ENCODE measurements around the gene NOX3. TPM values are rescaled to one million over a fixed set of nuclear protein-coding genes. Genes with fewer than 3 reads are reported as not detected.
"Not testable (repeated sequence)": the region's sequence is repeated elsewhere in the genome, so short reads cannot be mapped to it uniquely, and the experiment has no call there.

The NOX3 gene
- total RNA-seq, 4 donors from 2014 or later, result not detected

DNA sequence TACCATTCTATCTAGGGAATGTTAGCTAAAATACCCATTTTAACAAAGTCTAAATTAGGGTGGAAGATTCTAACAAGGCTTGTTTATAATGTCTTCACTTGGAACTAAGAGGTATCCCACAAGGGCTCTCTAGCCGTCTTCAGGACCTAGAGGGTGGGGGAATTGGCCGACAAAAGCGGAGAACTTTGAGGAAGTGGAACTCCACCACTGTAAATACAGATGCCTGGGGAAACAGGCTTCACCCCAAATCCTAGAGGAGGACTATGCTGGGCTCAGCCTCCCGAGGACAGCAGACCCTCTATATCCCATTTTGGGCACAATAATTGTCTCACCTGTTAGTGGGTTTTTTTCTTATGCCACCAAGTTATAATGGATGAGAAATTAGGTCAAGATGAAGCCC is 83.4 kb downstream of the NOX3 start:
- Histone ChIP-seq H3K9me3 (no peaks in the 10 kb centered on the region), H3K4me3 (no peak overlapping the region), H3K27ac (no peak overlapping the region), H3K36me3 (no peaks in the 10 kb centered on the region), H3K4me1 (no peaks in the 10 kb centered on the region), H3K27me3 (no peaks in the 10 kb centered on the region)
- no peak for TF ChIP-seq POLR2A (IDR thresholded peaks at IDR 0.05)
- TF ChIP-seq, protein P1, sequence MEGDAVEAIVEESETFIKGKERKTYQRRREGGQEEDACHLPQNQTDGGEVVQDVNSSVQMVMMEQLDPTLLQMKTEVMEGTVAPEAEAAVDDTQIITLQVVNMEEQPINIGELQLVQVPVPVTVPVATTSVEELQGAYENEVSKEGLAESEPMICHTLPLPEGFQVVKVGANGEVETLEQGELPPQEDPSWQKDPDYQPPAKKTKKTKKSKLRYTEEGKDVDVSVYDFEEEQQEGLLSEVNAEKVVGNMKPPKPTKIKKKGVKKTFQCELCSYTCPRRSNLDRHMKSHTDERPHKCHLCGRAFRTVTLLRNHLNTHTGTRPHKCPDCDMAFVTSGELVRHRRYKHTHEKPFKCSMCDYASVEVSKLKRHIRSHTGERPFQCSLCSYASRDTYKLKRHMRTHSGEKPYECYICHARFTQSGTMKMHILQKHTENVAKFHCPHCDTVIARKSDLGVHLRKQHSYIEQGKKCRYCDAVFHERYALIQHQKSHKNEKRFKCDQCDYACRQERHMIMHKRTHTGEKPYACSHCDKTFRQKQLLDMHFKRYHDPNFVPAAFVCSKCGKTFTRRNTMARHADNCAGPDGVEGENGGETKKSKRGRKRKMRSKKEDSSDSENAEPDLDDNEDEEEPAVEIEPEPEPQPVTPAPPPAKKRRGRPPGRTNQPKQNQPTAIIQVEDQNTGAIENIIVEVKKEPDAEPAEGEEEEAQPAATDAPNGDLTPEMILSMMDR (IDR thresholded peaks at IDR 0.05), result no peak
- no peak for DNase-seq

DNA sequence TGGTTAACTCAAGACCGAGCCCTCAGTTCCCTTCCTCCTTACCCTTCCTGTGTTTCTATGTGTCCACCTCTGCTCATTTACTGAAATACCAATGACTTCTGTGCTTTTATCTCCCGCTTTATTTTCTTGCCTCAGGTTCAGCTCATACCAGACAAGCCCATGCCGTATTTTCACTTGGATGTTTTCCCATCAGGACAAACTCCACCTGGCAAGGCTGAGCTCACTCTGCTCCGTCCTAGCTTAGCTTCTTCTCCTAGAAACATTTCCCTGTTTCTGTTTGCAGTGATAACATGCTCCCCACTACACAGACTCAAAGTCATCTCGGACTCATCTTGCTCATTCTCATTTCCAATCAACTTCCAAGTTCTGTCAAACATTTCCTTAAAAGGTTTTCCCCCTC is 84.4 kb downstream of the NOX3 start:
- Histone ChIP-seq H3K4me1 (no peaks in the 10 kb centered on the region), H3K4me3 (no peak overlapping the region), H3K36me3 (no peaks in the 10 kb centered on the region), H3K9me3 (no peaks in the 10 kb centered on the region), H3K27ac (no peak overlapping the region), H3K27me3 (no peaks in the 10 kb centered on the region)
- TF ChIP-seq POLR2A (IDR thresholded peaks at IDR 0.05), result no peak
- TF ChIP-seq, protein P1 (IDR thresholded peaks at IDR 0.05), result no peak
- no peak for DNase-seq

DNA sequence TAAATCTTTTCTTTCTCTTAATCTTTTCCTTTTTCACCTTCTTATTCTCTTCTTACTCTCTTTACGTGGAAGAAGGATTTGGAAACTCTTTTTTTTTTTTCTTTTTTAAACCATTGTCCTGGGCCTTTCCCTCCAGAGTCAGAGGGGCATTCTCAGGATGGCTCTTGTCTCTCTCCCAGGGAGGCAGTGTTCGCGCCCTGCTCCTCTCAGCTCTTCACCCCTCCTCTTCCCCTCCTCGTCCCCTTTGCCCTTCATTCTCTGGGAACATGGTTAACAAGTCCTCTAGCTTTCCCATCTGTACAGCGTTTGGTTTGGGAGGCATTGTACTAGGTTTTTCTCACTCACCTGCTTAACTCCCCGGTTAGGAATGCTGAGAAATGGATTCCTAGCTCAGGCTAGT is 89.3 kb downstream of the NOX3 start:
- Histone ChIP-seq H3K4me3 (no peak overlapping the region), H3K36me3 (no peaks in the 10 kb centered on the region), H3K4me1 (no peaks in the 10 kb centered on the region), H3K27me3 (no peaks in the 10 kb centered on the region), H3K9me3 (no peaks in the 10 kb centered on the region), H3K27ac (no peak overlapping the region)
- TF ChIP-seq POLR2A (IDR thresholded peaks at IDR 0.05), result no peak
- TF ChIP-seq, protein P1 (IDR thresholded peaks at IDR 0.05), result no peak
- DNase-seq, result no peak

DNA sequence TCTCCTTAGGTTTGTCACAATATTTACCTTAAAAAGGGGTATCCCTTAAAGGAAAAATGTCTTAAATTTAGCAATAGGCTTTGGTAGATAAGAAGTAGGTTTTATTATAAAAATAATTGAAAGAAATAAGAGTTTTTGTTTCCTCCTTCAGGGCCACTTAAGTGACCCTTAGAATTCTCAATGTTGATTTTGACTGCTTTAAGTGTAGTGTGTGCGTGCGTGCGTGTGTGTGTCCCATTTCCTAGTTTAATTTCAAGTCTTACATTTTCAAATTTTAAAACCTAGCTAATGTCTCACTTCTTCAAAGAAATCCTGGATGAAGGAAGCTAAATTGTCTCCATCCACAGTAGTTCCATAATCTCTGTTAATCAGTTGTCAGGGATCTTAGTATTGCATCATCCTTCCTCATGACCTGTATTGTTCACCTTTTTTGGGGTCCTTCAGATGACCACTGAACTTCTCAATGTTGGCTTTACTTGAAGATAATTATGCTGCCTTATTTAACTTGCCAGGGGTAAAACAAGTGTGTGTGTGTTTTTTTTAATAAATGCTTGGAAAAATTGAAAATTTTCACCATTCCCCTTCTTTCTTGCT is 90.7 kb downstream of the NOX3 start:
- TF ChIP-seq, protein P1 (IDR thresholded peaks at IDR 0.05), result no peak
- no peak for TF ChIP-seq POLR2A (IDR thresholded peaks at IDR 0.05)
- no peak for DNase-seq
- H3K27me3 ChIP-seq, result no peaks in the 10 kb centered on the region
- H3K4me3 ChIP-seq, result no peak overlapping the region
- no peaks in the 10 kb centered on the region for H3K9me3 ChIP-seq
- H3K27ac ChIP-seq, result no peak overlapping the region
- H3K4me1 ChIP-seq, result no peaks in the 10 kb centered on the region
- H3K36me3 ChIP-seq, result no peaks in the 10 kb centered on the region

DNA sequence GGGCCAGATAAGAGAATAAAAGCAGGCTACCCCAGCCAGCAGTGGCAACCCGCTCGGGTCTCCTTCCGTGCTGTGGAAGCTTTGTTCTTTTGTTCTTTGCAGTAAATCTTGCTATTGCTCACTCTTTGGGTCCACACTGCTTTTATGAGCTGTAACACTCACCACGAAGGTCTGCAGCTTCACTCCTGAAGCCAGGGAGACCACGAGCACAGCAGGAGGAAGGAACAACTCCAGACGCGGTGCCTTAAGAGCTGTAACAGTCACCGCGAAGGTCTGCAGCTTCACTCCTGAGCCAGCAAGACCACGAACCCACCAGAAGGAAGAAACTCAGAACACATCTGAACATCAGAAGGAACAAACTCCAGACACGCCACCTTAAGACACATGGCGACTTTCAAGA is 91.6 kb downstream of the NOX3 start:
- H3K27ac ChIP-seq, H3K4me3 ChIP-seq, H3K27me3 ChIP-seq, H3K9me3 ChIP-seq, H3K36me3 ChIP-seq, H3K4me1 ChIP-seq, DNase-seq: not testable (repeated sequence)

DNA sequence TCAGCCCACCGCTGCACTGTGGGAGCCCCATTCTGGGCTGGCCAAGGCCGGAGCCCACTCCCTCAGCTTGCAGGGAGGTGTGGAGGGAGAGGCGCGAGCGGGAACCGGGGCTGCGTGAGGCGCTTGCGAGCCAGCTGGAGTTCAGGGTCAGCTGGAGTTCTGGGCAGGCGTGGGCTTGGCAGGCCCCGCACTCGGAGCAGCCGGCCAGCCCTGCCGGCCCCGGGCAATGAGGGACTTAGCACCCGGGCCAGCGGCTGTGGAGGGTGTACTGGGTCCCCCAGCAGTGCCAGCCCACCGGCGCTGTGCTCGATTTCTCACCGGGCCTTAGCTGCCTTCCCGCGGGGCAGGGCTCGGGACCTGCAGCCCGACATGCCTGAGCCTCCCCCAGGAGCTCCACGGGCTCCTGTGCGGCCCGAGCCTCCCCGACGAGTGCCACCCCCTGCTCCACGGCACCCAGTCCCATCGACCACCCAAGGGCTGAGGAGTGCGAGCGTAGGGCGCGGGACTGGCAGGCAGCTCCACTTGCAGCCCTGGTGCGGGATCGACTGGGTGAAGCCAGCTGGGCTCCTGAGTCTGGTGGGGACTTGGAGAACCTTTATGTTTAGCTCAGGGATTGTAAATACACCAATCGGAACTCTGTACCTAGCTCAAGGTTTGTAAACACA is 92.5 kb downstream of the NOX3 start:
- H3K4me1 ChIP-seq, H3K4me3 ChIP-seq, H3K36me3 ChIP-seq, H3K9me3 ChIP-seq, DNase-seq, H3K27ac ChIP-seq, H3K27me3 ChIP-seq: not testable (repeated sequence)

DNA sequence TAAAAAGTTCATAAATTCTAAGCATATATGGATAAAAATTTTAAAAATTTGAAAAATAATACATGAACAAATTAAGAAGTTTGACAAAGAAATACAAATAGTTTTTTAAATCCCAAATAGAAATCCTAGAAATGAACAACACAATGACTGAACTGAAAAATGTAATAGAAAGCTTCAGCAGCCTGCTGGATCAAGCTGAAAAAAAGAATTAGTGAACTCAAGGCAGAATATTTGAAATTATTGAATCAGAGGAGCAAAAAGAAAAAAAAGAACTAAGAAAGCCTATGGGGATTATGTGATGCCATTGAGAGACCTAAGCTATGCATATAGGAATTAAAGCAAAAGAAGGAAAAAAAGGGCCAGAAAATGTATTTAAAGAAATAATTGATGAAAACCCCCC is 101.5 kb downstream of the NOX3 start:
- H3K4me1 ChIP-seq, result no peaks in the 10 kb centered on the region
- TF ChIP-seq, protein P1 (IDR thresholded peaks at IDR 0.05), result no peak
- no peak for TF ChIP-seq POLR2A (IDR thresholded peaks at IDR 0.05)
- H3K4me3 ChIP-seq, result no peak overlapping the region
- H3K36me3 ChIP-seq, result no peaks in the 10 kb centered on the region
- peaks cover 0 to 12% (median 0%) of the 10 kb centered on the region in 4 donors for H3K9me3 ChIP-seq
- no peaks in the 10 kb centered on the region for H3K27me3 ChIP-seq
- no peak overlapping the region for H3K27ac ChIP-seq
- no peak for DNase-seq

Data from Peyer's patch (tissue), 4 donors.